SU-DHL-6 (cell line): ENCODE results near the gene CAMK2D.

Experiments
- H2AFZ ChIP-seq: fragments of 200-600 bp; sonication (generic); 2 replicates; pipeline ENCODE4 v1.6.1; 2014; ENCODE audit warnings: low read depth, mild to moderate bottlenecking, moderate library complexity, mixed read lengths, antibody characterized with exemption, low read length; ENCODE audit not compliant: severe bottlenecking
- H3F3A ChIP-seq: fragments of 200-600 bp; shearing (Covaris generic); 2 replicates; pipeline ENCODE4 v1.6.0; 2016; ENCODE audit warnings: antibody characterized with exemption, mild to moderate bottlenecking; ENCODE audit not compliant: insufficient read depth
- H3K27ac ChIP-seq: fragments of 200-600 bp; sonication (generic); 2 replicates; pipeline ENCODE4 v1.5.1; 2016; ENCODE audit warnings: low read depth, mild to moderate bottlenecking, low read length, moderate library complexity, mixed read lengths
- H3K27me3 ChIP-seq: fragments of 200-600 bp; sonication (generic), shearing (Covaris generic); 2 replicates; pipeline ENCODE4 v1.6.0; 2014; ENCODE audit warnings: mild to moderate bottlenecking, low read length
- H3K36me3 ChIP-seq: fragments of 200-600 bp; sonication (generic); 2 replicates; pipeline ENCODE4 v1.6.1; 2014; ENCODE audit warnings: mild to moderate bottlenecking, low read length, mixed read lengths
- H3K4me2 ChIP-seq: fragments of 300-600, 200-600 bp; shearing (Covaris generic), sonication (generic); 2 replicates; pipeline ENCODE4 v1.6.0; 2014; ENCODE audit warnings: low read length, low read depth, mild to moderate bottlenecking; ENCODE audit not compliant: poor library complexity, severe bottlenecking
- H3K4me3 ChIP-seq: fragments of 200-600 bp; sonication (generic); 2 replicates; pipeline ENCODE4 v1.5.1; 2014; ENCODE audit warnings: antibody characterized with exemption, low read length, mild to moderate bottlenecking, mixed read lengths; ENCODE audit not compliant: insufficient read depth, poor library complexity, severe bottlenecking
- H3K79me2 ChIP-seq: fragments of 200-600 bp; sonication (generic); 2 replicates; pipeline ENCODE4 v1.6.1; 2014; ENCODE audit warnings: mild to moderate bottlenecking, low read length, moderate library complexity; ENCODE audit not compliant: insufficient read depth
- H3K9ac ChIP-seq: fragments of 200-600 bp; sonication (generic); 2 replicates; pipeline ENCODE4 v1.7.0; 2014; ENCODE audit warnings: mild to moderate bottlenecking, low read length
- H3K9me2 ChIP-seq: fragments of 200-600 bp; sonication (generic); replicated peaks from 2 replicates; pipeline ENCODE4 v1.6.1; 2014; ENCODE audit warnings: low read length; ENCODE audit not compliant: insufficient read depth
- H3K9me3 ChIP-seq: fragments of 200-600 bp; sonication (generic); 2 replicates; pipeline ENCODE4 v1.6.1; 2014; ENCODE audit warnings: low read length, mixed read lengths; ENCODE audit not compliant: insufficient read depth
- H4K20me1 ChIP-seq: fragments of 200-600 bp; sonication (generic); 2 replicates; pipeline ENCODE4 v1.6.1; 2014; ENCODE audit warnings: low read depth, mild to moderate bottlenecking, antibody characterized with exemption, low read length, moderate library complexity, mixed read lengths
- CTCF ChIP-seq: fragments of 200-600 bp; sonication (generic); IDR thresholded peaks from one replicate; pipeline ENCODE4 v1.5.1; 2017; ENCODE audit warnings: antibody characterized with exemption, mild to moderate bottlenecking, low read length, moderate library complexity; ENCODE audit not compliant: insufficient read depth, poor library complexity, severe bottlenecking
- EZH2phosphoT487 ChIP-seq: fragments of 200-600 bp; sonication (generic), shearing (Covaris generic); conservative IDR thresholded peaks from 2 replicates; pipeline ENCODE4 v1.6.1; 2018; ENCODE audit warnings: mild to moderate bottlenecking, antibody characterized with exemption, low read length, moderate library complexity, mixed read lengths

CAMK2D gene

GRCh38 chr4:113783701-113784100, 22.2 kb upstream of the CAMK2D start:
- Histone ChIP-seq H3K36me3 (no peaks in the 10 kb centered on the region), H3K4me3 (no peak overlapping the region), H3K79me2 (no peaks in the 10 kb centered on the region), H3K27me3 (no peaks in the 10 kb centered on the region), H3K9me3 (no peaks in the 10 kb centered on the region), H3K9me2 (no peaks in the 10 kb centered on the region), H3K27ac (no peak overlapping the region), H4K20me1 (no peaks in the 10 kb centered on the region), H3K9ac (no peak overlapping the region), H3K4me2 (no peak overlapping the region), H3F3A (no peaks in the 10 kb centered on the region), H2AFZ (no peak overlapping the region)
- TF ChIP-seq CTCF, result no peak
- no peak for TF ChIP-seq EZH2phosphoT487

DNA sequence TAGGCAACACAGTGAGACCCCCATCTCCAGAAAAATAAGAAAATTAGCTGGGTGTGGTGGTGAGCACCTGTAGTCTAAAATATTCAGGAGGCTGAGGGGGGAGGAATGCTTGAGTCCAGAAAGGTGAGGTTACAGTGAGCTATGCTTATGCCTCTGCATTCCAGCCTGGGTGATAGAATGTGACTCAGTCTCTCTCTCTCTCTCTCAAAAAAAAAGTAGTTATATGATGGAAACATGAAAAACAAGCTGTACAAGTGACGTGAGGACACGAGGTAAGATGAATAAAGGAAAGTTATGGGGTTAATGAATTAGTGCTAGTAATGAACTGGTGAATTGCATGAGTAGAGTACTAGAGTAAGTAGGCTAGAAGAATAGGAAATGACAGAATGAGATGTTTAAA, 21.8 kb upstream of the CAMK2D start:
- TF ChIP-seq EZH2phosphoT487 (no peak), CTCF (no peak)
- Histone ChIP-seq H3K27ac (no peak overlapping the region), H3K9ac (no peak overlapping the region), H2AFZ (no peak overlapping the region), H3K4me2 (no peak overlapping the region), H3K4me3 (no peak overlapping the region), H3K9me3 (no peaks in the 10 kb centered on the region), H3K36me3 (no peaks in the 10 kb centered on the region), H3K27me3 (no peaks in the 10 kb centered on the region), H3K79me2 (no peaks in the 10 kb centered on the region), H3K9me2 (no peaks in the 10 kb centered on the region), H3F3A (no peaks in the 10 kb centered on the region), H4K20me1 (no peaks in the 10 kb centered on the region)

GRCh38 chr4:113781439-113782040, 20.0 kb upstream of the CAMK2D start:
- no peak overlapping the region for H3K27ac ChIP-seq
- no peaks in the 10 kb centered on the region for H3K9me3 ChIP-seq
- no peak overlapping the region for H3K4me3 ChIP-seq
- H3K79me2 ChIP-seq, result no peaks in the 10 kb centered on the region
- no peaks in the 10 kb centered on the region for H4K20me1 ChIP-seq
- TF ChIP-seq CTCF, result no peak
- H3K4me2 ChIP-seq, result no peak overlapping the region
- no peaks in the 10 kb centered on the region for H3K9me2 ChIP-seq
- no peaks in the 10 kb centered on the region for H3F3A ChIP-seq
- H3K27me3 ChIP-seq, result no peaks in the 10 kb centered on the region
- H3K9ac ChIP-seq, result no peak overlapping the region
- H2AFZ ChIP-seq, result no peak overlapping the region
- no peaks in the 10 kb centered on the region for H3K36me3 ChIP-seq
